Measurements from ENCODE around the gene PLCB1.

DNA sequence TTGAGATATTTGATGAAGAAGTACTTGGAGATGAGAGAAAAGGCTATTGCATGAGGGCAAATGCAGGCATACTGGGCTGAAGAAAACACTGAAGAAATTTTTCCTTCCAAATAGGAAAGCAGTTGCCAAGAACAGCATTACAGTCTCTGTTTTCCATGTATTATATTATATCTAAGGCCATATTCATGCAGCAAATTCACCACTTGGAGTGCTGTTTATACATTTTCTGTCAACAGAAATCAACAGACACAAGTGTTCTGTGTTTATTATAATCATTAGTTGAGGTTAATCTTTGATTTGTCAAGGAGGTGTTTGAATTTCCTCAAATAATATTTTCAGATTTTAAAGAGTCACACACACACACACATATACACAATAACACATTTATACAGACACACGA lies 668.0 kb downstream of the PLCB1 start:
- no peak for TF ChIP-seq POLR2A (IDR thresholded peaks at IDR 0.05)
- TF ChIP-seq, protein P1, sequence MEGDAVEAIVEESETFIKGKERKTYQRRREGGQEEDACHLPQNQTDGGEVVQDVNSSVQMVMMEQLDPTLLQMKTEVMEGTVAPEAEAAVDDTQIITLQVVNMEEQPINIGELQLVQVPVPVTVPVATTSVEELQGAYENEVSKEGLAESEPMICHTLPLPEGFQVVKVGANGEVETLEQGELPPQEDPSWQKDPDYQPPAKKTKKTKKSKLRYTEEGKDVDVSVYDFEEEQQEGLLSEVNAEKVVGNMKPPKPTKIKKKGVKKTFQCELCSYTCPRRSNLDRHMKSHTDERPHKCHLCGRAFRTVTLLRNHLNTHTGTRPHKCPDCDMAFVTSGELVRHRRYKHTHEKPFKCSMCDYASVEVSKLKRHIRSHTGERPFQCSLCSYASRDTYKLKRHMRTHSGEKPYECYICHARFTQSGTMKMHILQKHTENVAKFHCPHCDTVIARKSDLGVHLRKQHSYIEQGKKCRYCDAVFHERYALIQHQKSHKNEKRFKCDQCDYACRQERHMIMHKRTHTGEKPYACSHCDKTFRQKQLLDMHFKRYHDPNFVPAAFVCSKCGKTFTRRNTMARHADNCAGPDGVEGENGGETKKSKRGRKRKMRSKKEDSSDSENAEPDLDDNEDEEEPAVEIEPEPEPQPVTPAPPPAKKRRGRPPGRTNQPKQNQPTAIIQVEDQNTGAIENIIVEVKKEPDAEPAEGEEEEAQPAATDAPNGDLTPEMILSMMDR (IDR thresholded peaks at IDR 0.05): no peak

Data from Peyer's patch (tissue), 4 donors.